Measurements from ENCODE around the gene DERL2. TPM values are rescaled to one million over a fixed set of nuclear protein-coding genes. Genes with fewer than 3 reads are reported as not detected.
"Not testable (repeated sequence)": the region's sequence is repeated elsewhere in the genome, so short reads cannot be mapped to it uniquely, and the experiment has no call there.

DERL2 gene
- total RNA-seq, 2 donors from 2014 or later = 63.1 to 63.7 TPM

- Histone ChIP-seq H3K27ac (no peak overlapping the region), H3K36me3 (peaks cover 7% of the 10 kb centered on the region), H3K9ac (ENCODE audit: low read depth in 2 of 2, low read length in 2 of 2) (peak overlapping the region; percentile 49 to 86), H3K27me3 (no peaks in the 10 kb centered on the region), H3K4me1 (peaks cover 3% of the 10 kb centered on the region), H3K9me3 (no peaks in the 10 kb centered on the region), H3K4me3 (peak overlapping the region; percentile 99)
- no peak for TF ChIP-seq CTCF (IDR thresholded peaks at IDR 0.05)
- no peak for DNase-seq
- intact Hi-C loops (cut with DNase I) = no loop called here
Observed at GRCh38 chr17:5437721-5438317, 48.2 kb downstream of the DERL2 start.

GRCh38 chr17:5435781-5436315 lies 50.1 kb downstream of the DERL2 start:
- intact Hi-C loops (cut with DNase I); H3K4me3 ChIP-seq; H3K36me3 ChIP-seq: not testable (repeated sequence)

GRCh38 chr17:5434984-5435383 lies 51.0 kb downstream of the DERL2 start:
- Histone ChIP-seq H3K4me1 (peaks cover 3% of the 10 kb centered on the region), H3K27me3 (no peaks in the 10 kb centered on the region), H3K9me3 (no peaks in the 10 kb centered on the region), H3K36me3 (peaks cover 7% of the 10 kb centered on the region), H3K9ac (ENCODE audit: low read depth in 2 of 2, low read length in 2 of 2) (no peak overlapping the region), H3K27ac (no peak overlapping the region), H3K4me3 (no peak overlapping the region)
- no peak for DNase-seq
- no peak for TF ChIP-seq CTCF (IDR thresholded peaks at IDR 0.05)
- intact Hi-C loops (cut with DNase I) = no loop called here

More at GRCh38 chr17:5435781-5436315, 50.1 kb downstream of the DERL2 start:
- not testable (repeated sequence) for H3K27me3 ChIP-seq; H3K27ac ChIP-seq; H3K9me3 ChIP-seq; H3K9ac ChIP-seq (ENCODE audit: low read depth in 2 of 2, low read length in 2 of 2); DNase-seq; H3K4me1 ChIP-seq

GRCh38 chr17:5431949-5432556 lies 53.9 kb downstream of the DERL2 start:
- Histone ChIP-seq H3K36me3 (peaks cover 7% of the 10 kb centered on the region), H3K4me3 (no peak overlapping the region), H3K4me1 (peaks cover 3% of the 10 kb centered on the region), H3K9me3 (no peaks in the 10 kb centered on the region), H3K27ac (no peak overlapping the region), H3K9ac (ENCODE audit: low read depth in 2 of 2, low read length in 2 of 2) (no peak overlapping the region), H3K27me3 (no peaks in the 10 kb centered on the region)
- TF ChIP-seq CTCF (IDR thresholded peaks at IDR 0.05) = no peak
- no peak for DNase-seq
- intact Hi-C loops (cut with DNase I) = no loop called here

- H3K27ac ChIP-seq; H3K9me3 ChIP-seq; H3K36me3 ChIP-seq; DNase-seq; H3K27me3 ChIP-seq; H3K9ac ChIP-seq (ENCODE audit: low read depth in 2 of 2, low read length in 2 of 2); intact Hi-C loops (cut with DNase I); H3K4me3 ChIP-seq; H3K4me1 ChIP-seq: not testable (repeated sequence)
Observed at GRCh38 chr17:5431234-5431633, 54.7 kb downstream of the DERL2 start.

- H3K9ac ChIP-seq (ENCODE audit: low read depth in 2 of 2, low read length in 2 of 2) = no peak overlapping the region
- peaks cover 13% of the 10 kb centered on the region for H3K36me3 ChIP-seq
- no peaks in the 10 kb centered on the region for H3K9me3 ChIP-seq
- H3K27me3 ChIP-seq = no peaks in the 10 kb centered on the region
- no peak for DNase-seq
- H3K4me3 ChIP-seq = no peak overlapping the region
- intact Hi-C loops (cut with DNase I) = no loop called here
- no peaks in the 10 kb centered on the region for H3K4me1 ChIP-seq
- H3K27ac ChIP-seq = no peak overlapping the region
- TF ChIP-seq CTCF (IDR thresholded peaks at IDR 0.05) = no peak
Observed at GRCh38 chr17:5430413-5430999, 55.5 kb downstream of the DERL2 start.
